GM23338 (cell line): ENCODE results near the gene KCTD21.

Source experiments
- CREB1 ChIP-seq: fragments of 250-450 bp; sonication (Bioruptor Pico); IDR thresholded peaks from 2 replicates; pipeline ENCODE4 v1.5.0; 2020; ENCODE audit warnings: low read depth, mild to moderate bottlenecking, moderate library complexity
- CTCF ChIP-seq, 2 experiments: fragments of 200-600 bp in 1 of 2; sonication (generic) in 1 of 2; conservative IDR thresholded peaks; 2 replicates each; pipeline versions ENCODE4 v1.5.1 to v1.6.1; 2016 to 2017; ENCODE audit warnings: antibody characterized with exemption in 2 of 2, low read depth in 2 of 2, mild to moderate bottlenecking in 2 of 2, moderate library complexity in 1 of 2
- EZH2 ChIP-seq: fragments of 200-600 bp; sonication (generic); IDR thresholded peaks from one replicate; pipeline ENCODE4 v1.8.0; 2017; ENCODE audit warnings: antibody characterized with exemption, mild to moderate bottlenecking, low read depth; ENCODE audit not compliant: unreplicated experiment
- EZH2phosphoT487 ChIP-seq: fragments of 200-600 bp; sonication (generic); IDR thresholded peaks from one replicate; pipeline ENCODE4 v1.8.1; 2018; ENCODE audit warnings: antibody characterized with exemption; ENCODE audit not compliant: unreplicated experiment
- JUNB ChIP-seq: IDR thresholded peaks from one replicate; pipeline ENCODE4 v1.6.1; 2016; ENCODE audit warnings: antibody characterized with exemption; ENCODE audit not compliant: unreplicated experiment
- NANOG ChIP-seq: IDR thresholded peaks from 2 replicates; pipeline ENCODE4 v1.6.1; 2016; ENCODE audit warnings: antibody characterized with exemption, borderline replicate concordance
- POLR2AphosphoS5 ChIP-seq: IDR thresholded peaks from 2 replicates; pipeline ENCODE4 v1.6.1; 2016; ENCODE audit warnings: antibody characterized with exemption, low read depth
- STAT1 ChIP-seq: IDR thresholded peaks from one replicate; pipeline ENCODE4 v1.6.1; 2016; ENCODE audit warnings: antibody characterized with exemption; ENCODE audit not compliant: unreplicated experiment
- ZNF114 ChIP-seq: fragments of 250-450 bp; sonication (Bioruptor Pico); IDR thresholded peaks from 2 replicates; pipeline ENCODE4 v1.5.0; 2020; ENCODE audit warnings: mild to moderate bottlenecking, moderate library complexity
- ZNF331 ChIP-seq: fragments of 250-450 bp; sonication (Bioruptor Pico); IDR thresholded peaks from 2 replicates; pipeline ENCODE4 v1.5.0; 2020; ENCODE audit warnings: low read depth, mild to moderate bottlenecking, moderate library complexity
- TF ChIP-seq, protein P1 (sequence below): IDR thresholded peaks from one replicate; pipeline ENCODE4 v1.6.1; 2018; ENCODE audit warnings: antibody characterized with exemption; ENCODE audit not compliant: unreplicated experiment
- TF ChIP-seq, protein P2 (sequence below): IDR thresholded peaks from 2 replicates; pipeline ENCODE4 v1.6.1; 2016; ENCODE audit warnings: antibody characterized with exemption

DNA sequence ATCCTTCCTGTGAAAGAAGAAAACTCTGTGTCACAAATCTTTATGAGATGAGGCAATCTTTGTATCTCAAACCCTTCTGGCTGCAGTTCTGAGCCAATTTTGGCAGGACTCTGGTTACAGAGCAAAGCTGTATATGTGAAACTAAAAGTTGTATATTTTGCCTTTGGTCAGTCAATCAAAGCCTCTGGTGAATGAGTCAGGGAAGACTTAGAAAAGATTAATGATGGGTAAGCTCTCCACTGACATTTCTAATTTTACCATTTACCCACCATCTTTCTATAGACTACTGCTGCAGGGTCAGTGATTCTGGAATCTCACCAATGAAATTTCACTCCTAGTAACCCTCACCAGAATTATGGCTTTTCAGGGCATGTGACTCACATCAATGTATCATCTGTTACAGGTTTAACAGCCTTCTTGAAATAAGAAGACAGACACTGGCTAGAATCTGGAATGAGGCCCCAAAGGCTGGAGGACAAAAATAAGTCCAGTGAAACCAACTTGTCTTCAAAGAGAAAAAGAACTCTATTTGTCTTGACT, 43.6 kb upstream of the KCTD21 start:
- no peak for TF ChIP-seq CTCF (conservative IDR thresholded peaks at IDR 0.05; ENCODE audit: low read depth in 2 of 2)
- TF ChIP-seq NANOG = no peak
- TF ChIP-seq STAT1 = no peak
- TF ChIP-seq POLR2AphosphoS5 = no peak
- TF ChIP-seq, protein P1, sequence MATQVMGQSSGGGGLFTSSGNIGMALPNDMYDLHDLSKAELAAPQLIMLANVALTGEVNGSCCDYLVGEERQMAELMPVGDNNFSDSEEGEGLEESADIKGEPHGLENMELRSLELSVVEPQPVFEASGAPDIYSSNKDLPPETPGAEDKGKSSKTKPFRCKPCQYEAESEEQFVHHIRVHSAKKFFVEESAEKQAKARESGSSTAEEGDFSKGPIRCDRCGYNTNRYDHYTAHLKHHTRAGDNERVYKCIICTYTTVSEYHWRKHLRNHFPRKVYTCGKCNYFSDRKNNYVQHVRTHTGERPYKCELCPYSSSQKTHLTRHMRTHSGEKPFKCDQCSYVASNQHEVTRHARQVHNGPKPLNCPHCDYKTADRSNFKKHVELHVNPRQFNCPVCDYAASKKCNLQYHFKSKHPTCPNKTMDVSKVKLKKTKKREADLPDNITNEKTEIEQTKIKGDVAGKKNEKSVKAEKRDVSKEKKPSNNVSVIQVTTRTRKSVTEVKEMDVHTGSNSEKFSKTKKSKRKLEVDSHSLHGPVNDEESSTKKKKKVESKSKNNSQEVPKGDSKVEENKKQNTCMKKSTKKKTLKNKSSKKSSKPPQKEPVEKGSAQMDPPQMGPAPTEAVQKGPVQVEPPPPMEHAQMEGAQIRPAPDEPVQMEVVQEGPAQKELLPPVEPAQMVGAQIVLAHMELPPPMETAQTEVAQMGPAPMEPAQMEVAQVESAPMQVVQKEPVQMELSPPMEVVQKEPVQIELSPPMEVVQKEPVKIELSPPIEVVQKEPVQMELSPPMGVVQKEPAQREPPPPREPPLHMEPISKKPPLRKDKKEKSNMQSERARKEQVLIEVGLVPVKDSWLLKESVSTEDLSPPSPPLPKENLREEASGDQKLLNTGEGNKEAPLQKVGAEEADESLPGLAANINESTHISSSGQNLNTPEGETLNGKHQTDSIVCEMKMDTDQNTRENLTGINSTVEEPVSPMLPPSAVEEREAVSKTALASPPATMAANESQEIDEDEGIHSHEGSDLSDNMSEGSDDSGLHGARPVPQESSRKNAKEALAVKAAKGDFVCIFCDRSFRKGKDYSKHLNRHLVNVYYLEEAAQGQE = no peak
- no peak for TF ChIP-seq EZH2
- TF ChIP-seq CREB1 (CRISPR knock-in tag) = no peak
- no peak for TF ChIP-seq EZH2phosphoT487
- TF ChIP-seq JUNB = no peak
- TF ChIP-seq, protein P2, sequence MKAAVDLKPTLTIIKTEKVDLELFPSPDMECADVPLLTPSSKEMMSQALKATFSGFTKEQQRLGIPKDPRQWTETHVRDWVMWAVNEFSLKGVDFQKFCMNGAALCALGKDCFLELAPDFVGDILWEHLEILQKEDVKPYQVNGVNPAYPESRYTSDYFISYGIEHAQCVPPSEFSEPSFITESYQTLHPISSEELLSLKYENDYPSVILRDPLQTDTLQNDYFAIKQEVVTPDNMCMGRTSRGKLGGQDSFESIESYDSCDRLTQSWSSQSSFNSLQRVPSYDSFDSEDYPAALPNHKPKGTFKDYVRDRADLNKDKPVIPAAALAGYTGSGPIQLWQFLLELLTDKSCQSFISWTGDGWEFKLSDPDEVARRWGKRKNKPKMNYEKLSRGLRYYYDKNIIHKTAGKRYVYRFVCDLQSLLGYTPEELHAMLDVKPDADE = no peak
- no peak for TF ChIP-seq ZNF114 (CRISPR knock-in tag)
- TF ChIP-seq ZNF331 = no peak
